GM18499 (cell line): ENCODE results near the gene CDKN1B.
A peak's percentile ranks its signal among the peaks of the same experiment; 100 is the strongest.

Experiments
- ATAC-seq: cut with Tn5 transposase; IDR thresholded peaks from one replicate; pipeline ENCODE4 v1.9.1; 2021; ENCODE audit warnings: moderate number of reproducible peaks; ENCODE audit not compliant: insufficient read depth, unreplicated experiment

The CDKN1B gene

DNA sequence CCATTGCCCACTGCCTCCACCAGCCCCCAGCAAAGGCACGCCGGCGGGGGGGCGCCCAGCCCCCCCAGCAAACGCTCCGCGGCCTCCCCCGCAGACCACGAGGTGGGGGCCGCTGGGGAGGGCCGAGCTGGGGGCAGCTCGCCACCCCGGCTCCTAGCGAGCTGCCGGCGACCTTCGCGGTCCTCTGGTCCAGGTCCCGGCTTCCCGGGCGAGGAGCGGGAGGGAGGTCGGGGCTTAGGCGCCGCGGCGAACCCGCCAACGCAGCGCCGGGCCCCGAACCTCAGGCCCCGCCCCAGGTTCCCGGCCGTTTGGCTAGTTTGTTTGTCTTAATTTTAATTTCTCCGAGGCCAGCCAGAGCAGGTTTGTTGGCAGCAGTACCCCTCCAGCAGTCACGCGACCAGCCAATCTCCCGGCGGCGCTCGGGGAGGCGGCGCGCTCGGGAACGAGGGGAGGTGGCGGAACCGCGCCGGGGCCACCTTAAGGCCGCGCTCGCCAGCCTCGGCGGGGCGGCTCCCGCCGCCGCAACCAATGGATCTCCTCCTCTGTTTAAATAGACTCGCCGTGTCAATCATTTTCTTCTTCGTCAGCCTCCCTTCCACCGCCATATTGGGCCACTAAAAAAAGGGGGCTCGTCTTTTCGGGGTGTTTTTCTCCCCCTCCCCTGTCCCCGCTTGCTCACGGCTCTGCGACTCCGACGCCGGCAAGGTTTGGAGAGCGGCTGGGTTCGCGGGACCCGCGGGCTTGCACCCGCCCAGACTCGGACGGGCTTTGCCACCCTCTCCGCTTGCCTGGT lies at the start of gene CDKN1B:
Gene CDKN1B, plus strand, starts transcription at position 576 of the 793 bp plus-strand sequence. CDS start 472 bp downstream, outside the sequence.
- no peak for ATAC-seq

- no peak for ATAC-seq
Measured at GRCh38 chr12:12668005-12668404, 49.2 kb upstream of the CDKN1B start.

- ATAC-seq: no peak
Measured at GRCh38 chr12:12669020-12669419, 48.1 kb upstream of the CDKN1B start.

- ATAC-seq: no peak
Measured at GRCh38 chr12:12671850-12672660, 45.1 kb upstream of the CDKN1B start.

- no peak for ATAC-seq
Measured at GRCh38 chr12:12673296-12673695, 43.9 kb upstream of the CDKN1B start.

GRCh38 chr12:12676605-12677004 lies 40.6 kb upstream of the CDKN1B start:
- ATAC-seq: no peak

DNA sequence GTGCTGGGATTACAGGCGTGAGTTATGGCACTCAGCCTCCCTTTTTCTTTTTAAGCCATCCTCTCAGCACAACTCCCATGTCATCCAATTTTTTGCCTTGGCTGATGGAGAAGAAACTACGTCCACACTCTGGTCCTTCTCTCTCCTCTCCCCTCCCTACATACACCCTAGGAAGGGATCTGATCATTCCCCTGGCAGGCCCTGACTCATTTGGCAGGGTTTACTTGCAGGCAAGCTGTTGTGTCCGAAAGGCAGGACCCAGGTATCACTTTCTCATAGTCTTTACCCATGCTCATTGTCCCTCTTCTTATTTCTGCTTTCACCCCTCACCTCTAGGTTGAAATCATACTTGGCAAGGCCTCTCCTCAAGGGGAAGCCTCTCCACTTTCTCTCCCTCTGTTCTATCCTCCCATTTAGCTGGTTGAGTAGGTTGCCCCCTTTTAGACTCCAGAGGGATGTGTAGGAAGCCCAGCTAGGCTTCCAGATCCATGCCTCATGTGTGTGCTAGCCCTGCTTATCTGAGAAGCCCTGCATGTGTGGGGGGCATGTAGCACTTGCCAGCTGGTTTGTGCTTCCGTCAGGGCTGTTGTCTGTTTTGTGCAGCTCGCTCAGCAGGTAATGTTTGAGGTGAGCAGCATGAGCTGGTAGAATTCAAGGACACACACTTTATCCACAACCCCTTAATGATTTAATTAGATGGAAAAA lies 36.0 kb upstream of the CDKN1B start:
- ATAC-seq: no peak

GRCh38 chr12:12682284-12682683 lies 34.9 kb upstream of the CDKN1B start:
- no peak for ATAC-seq

- ATAC-seq: no peak
Measured at GRCh38 chr12:12683136-12683697, 34.0 kb upstream of the CDKN1B start.

GRCh38 chr12:12683725-12684124 lies 33.4 kb upstream of the CDKN1B start:
- no peak for ATAC-seq

DNA sequence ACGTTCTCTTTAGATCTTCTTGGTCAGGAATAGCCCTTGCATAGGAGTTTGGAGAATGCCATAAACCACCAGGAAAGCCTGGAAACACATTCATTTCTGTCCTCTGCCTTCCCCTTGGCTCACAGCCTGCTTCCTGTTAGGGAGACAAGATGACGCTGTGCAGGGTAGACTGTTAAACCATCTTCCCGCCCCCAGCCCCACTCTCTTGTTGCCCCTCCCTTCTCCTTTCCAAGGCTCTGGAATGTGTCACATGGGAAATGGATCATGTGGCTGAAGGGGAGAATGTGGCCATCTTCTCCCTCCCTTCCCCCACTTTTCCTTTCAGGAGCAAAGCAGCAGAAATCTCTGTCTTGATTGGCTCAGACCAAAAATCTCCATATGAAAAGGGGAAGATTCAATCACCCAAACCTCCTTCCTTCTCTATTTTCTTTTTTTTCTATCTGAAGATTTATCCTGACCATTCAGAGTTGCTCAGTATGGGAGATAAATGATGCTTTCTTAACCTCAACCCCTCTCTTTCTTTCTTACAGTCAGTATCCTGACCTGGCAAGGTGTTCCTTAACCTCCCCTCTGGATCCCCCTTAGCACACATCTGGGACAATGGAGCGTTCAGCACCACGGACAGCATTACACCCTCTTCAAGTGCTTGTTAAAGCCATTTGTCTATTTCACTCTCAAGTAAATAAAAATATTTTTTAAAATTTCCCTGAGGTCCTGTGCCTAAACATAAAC lies 32.6 kb upstream of the CDKN1B start:
- no peak for ATAC-seq

- ATAC-seq: no peak
Measured at GRCh38 chr12:12685305-12685704, 31.9 kb upstream of the CDKN1B start.

DNA sequence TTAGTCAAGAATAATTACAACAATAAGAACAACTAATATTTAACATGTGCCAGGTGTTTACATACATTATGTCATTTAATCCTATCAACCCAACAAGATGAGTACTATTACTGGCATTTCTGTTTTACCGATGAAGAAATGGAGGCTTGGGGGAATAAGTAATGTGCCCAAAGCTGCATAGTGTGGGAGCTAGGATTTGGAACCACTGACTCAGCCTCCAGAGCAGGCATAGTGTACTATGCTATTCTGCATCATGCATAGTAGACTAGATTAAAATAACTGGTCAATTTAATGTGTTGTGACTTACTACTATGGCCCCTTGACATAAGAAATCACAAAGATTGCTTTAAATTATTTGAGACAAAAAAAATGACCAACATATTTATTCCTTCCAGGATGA lies 30.7 kb upstream of the CDKN1B start:
- no peak for ATAC-seq

- no peak for ATAC-seq
Measured at GRCh38 chr12:12686925-12687324, 30.2 kb upstream of the CDKN1B start.

GRCh38 chr12:12689647-12690300 lies 27.4 kb upstream of the CDKN1B start:
- no peak for ATAC-seq

DNA sequence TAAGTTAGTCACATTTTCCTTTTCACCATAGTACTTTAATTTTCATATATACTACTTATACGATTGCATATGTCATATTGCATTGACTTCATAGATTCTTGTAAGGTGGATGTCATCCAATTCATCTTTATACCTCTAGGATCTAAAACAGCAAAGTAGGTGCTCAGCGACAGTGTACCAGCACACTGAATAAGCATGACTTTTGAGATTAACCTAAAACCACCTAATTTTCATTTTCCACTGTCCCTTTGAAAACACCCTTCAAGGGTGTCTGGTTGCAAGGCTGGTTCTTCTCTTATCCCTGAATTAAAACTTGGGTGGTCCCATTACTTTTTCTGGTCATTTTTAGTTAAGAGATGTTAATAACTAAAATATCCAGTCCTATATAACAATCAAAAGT lies 25.6 kb upstream of the CDKN1B start:
- no peak for ATAC-seq

DNA sequence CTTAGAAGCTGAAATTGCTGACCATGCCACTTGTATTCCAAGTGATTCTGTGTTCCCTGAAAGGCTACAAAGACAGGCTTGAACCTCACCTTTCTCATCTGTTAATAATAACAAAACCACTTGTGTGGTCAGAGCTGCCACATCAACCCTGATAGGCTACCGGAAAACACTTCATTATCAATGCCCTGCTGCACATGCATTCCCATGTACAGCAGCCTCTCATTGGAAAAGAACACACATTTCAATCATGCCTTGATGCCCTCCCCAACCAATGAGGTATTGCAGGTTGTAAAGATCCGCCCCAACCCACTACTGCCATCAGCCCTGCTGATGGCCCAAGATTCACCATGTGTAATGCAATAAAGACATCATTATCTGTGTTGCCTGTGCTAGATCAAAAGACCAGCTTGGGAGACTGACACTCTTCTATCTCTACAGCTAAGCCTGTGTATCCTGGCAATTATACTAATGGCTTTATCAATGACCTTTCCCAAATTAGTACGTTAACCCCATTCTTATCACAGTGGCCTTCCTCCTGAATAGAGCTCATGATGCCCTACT lies 24.0 kb upstream of the CDKN1B start:
- ATAC-seq: no peak

- peak; percentile 42 for ATAC-seq
Measured at GRCh38 chr12:12696562-12697383, 20.4 kb upstream of the CDKN1B start.
